GM12865 (cell line): ENCODE data around the gene CCDC141.

Experiments used
- DNase-seq: peaks from one replicate; pipeline ENCODE4 v3.0.0; 2010; ENCODE audit warnings: low read depth
- H3K4me3 ChIP-seq: 2 replicates; pipeline ENCODE4 v1.5.1; 2011; ENCODE audit warnings: mild to moderate bottlenecking, low read depth, low read length, control low read depth
- TF ChIP-seq, protein P1 (sequence below): IDR thresholded peaks from 2 replicates; pipeline ENCODE4 v1.5.1; 2011; ENCODE audit warnings: low read length, control low read depth, low read depth, inconsistent platforms; ENCODE audit not compliant: insufficient read depth; ENCODE audit errors: missing control alignments

The CCDC141 gene

DNA sequence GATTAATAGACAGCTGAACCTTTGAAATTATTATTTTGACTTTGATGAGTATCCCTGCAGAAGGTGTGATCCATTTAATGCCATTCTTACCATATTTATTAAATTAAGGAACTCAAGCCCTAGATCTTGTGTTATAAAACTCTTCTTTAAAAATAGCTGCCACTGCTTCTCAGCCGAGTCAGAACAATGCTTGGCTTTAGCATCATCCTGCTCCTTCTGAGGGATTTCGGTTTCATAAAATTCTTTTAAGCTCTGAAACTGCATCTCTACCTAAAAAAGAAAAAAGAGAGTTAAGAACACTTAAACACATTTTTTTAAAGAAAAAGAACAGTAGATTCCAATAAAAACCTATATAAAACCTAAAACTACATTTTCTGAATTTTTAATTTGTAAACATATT, 172.1 kb downstream of the CCDC141 start:
- peak; percentile 35 for DNase-seq
- no peak overlapping the region for H3K4me3 ChIP-seq
- TF ChIP-seq, protein P1, sequence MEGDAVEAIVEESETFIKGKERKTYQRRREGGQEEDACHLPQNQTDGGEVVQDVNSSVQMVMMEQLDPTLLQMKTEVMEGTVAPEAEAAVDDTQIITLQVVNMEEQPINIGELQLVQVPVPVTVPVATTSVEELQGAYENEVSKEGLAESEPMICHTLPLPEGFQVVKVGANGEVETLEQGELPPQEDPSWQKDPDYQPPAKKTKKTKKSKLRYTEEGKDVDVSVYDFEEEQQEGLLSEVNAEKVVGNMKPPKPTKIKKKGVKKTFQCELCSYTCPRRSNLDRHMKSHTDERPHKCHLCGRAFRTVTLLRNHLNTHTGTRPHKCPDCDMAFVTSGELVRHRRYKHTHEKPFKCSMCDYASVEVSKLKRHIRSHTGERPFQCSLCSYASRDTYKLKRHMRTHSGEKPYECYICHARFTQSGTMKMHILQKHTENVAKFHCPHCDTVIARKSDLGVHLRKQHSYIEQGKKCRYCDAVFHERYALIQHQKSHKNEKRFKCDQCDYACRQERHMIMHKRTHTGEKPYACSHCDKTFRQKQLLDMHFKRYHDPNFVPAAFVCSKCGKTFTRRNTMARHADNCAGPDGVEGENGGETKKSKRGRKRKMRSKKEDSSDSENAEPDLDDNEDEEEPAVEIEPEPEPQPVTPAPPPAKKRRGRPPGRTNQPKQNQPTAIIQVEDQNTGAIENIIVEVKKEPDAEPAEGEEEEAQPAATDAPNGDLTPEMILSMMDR: no peak

DNA sequence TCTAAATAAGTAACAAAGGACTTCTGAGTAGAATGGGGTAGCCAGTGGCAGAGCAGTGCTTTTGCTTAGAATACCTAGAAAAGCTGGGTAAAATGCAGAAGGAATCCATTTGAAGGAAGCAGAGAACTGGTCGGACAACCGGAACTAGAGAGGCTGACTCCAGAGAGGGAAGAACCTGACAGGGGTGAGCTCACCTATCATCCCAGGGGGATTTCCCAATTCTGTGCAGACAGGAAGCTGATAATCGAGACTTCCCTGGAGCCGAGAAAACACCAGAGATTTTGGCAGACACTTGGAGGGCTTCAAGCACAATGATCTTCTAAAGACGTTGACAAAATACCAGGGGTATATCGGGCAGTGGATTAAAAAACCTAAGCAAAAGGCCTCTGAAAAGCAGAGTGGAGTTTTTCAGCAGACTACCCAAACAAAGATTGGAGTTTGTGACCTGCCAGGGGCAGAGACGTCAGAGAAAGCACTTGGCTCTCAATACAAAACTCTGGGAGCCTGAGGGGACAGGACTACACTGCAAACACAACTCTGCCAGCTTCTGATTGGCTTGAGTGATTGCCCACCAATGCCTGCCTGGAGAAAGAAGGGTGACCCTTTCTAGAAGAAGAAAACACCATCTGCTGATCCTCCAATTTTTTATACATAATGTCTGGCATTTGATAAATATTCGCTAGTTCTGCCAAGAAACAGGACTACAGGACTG, 175.3 kb downstream of the CCDC141 start:
- TF ChIP-seq, protein P1: no peak
- H3K4me3 ChIP-seq: no peak overlapping the region
- DNase-seq: no peak

DNA sequence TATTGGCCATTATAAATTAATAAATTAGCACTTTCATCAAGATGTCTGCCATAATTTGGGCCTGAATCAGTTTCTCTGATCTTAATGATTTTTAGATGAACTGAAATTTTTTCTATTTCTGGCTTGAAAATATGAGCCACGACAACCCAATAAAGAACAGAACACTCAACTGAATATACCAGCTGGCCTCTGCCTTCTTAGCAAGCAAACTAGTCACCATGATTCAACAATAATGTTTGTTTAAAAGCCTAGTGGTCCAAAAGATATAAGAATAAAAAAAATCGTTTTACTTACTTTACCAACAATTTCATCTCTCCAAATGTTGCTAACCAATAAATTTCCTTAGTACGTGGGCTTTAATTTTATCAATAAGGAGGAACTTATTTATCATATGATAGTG, 176.0 kb downstream of the CCDC141 start:
- H3K4me3 ChIP-seq: no peak overlapping the region
- DNase-seq: no peak
- TF ChIP-seq, protein P1: no peak

DNA sequence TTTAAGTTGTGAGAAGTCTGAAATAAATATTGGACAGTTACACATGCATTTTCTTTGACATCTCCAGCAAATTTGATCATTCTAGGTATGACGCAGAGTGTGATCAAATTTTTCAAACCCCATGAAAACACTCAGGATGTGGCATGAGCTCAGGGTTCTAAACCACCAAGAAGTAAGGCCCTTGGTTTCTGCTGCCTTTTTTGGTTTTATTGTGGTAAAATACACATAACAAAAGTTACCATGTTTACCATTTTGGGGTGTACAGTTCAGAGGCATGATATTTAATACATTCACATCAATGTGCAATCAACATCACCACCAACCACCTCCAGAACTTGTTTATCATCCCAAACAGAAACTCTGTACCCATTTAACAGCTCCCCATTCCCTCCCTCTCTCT, 178.4 kb downstream of the CCDC141 start:
- peak; percentile 29 for DNase-seq
- no peak overlapping the region for H3K4me3 ChIP-seq
- TF ChIP-seq, protein P1: no peak

DNA sequence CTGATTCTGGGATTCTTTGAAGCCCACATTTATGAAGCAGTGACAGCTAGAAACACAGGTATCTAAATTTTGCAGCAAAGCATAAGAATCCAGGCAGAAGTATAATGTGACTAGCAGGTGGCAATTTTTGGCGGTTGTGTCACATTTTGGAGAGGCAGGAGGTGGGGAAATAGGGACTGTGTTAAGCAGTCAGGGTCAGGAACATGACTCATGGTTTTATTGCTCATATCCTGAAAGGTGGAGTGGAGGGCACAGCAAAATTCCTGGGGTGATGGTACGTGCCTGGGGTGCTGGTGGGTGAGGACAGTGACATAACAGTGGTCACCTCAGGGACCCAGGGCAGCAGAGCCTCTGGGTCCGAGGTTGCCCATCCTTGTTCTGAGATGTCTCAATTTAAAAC, 179.2 kb downstream of the CCDC141 start:
- TF ChIP-seq, protein P1: no peak
- H3K4me3 ChIP-seq: no peak overlapping the region
- DNase-seq: no peak

DNA sequence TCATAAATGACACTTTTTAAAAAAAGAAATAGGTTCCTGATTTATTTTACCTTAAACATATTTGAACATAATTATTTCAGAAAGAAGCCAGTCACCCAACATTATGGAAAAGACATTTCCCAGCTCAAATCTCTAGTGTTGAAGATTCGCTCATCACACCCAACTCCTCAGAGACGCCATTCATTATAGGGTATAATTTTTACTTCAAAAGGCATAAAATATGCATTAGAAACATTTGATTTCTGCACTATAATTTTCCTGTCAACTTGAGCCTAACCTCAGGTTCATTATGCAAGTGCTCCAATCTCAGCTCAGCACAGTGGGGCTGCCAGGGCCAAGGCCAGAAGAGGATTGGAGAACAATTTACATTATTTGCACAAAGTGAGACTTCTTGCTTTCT, 183.9 kb downstream of the CCDC141 start:
- H3K4me3 ChIP-seq: no peak overlapping the region
- TF ChIP-seq, protein P1: no peak
- no peak for DNase-seq

DNA sequence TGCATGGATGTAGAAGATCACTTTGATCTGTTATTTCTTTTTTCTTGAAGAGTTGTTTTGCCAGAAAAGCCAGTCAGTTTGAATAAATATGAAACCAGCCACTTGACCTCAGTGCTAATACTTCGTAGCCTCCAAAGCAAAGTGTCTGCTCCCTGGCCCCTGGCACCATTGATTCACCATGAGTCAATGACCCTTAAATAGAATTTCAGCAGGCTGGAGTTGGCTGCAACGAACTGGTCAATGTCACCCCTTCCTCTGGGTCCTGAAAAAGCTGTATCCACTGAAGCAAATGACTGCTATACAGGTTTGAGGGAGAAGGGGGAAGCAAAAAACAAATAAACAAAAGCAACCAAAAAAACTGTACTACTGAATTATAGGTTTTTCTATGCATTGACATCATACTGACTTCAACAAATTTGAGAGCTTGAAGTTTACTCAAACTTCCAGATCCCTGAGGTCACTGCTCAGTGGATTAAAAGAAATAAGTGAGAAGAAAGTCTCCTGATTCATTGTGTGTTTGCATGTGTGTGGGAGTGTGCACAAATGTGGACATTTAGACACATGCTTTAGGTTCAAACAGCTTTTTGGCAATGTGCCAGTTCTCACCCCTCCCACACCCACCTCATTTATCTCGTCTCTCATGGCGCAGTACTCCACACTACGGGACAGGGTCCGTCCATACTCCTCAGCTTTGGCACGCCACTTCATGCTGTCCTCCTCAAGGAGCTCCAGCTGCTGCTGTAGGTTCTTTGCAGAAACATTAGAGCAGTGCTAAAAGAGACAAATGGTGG, 184.6 kb downstream of the CCDC141 start:
- no peak overlapping the region for H3K4me3 ChIP-seq
- TF ChIP-seq, protein P1: no peak
- DNase-seq: no peak
